ENCODE data around the gene PRR5.

Gene PRR5

GRCh38 chr22:44724416-44724815 lies 22.4 kb downstream of the PRR5 start:
- TF ChIP-seq CTCF (IDR thresholded peaks at IDR 0.05; ENCODE audit: control insufficient read depth, extremely low read depth, insufficient read depth), result no peak
- DNase-seq (ENCODE audit: low read depth), result no peak
- H3K4me3 ChIP-seq (ENCODE audit: low read depth, low read length), result no peak overlapping the region

- TF ChIP-seq CTCF (IDR thresholded peaks at IDR 0.05; ENCODE audit: control insufficient read depth, extremely low read depth, insufficient read depth), result no peak
- no peak for DNase-seq (ENCODE audit: low read depth)
- H3K4me3 ChIP-seq (ENCODE audit: low read depth, low read length), result no peak overlapping the region
Observed at GRCh38 chr22:44724859-44725258, 22.9 kb downstream of the PRR5 start.

GRCh38 chr22:44726439-44726838 lies 24.4 kb downstream of the PRR5 start:
- no peak for DNase-seq (ENCODE audit: low read depth)
- no peak for TF ChIP-seq CTCF (IDR thresholded peaks at IDR 0.05; ENCODE audit: control insufficient read depth, extremely low read depth, insufficient read depth)
- no peak overlapping the region for H3K4me3 ChIP-seq (ENCODE audit: low read depth, low read length)

GRCh38 chr22:44727148-44727547 lies 25.1 kb downstream of the PRR5 start:
- no peak for TF ChIP-seq CTCF (IDR thresholded peaks at IDR 0.05; ENCODE audit: control insufficient read depth, extremely low read depth, insufficient read depth)
- DNase-seq (ENCODE audit: low read depth), result no peak
- H3K4me3 ChIP-seq (ENCODE audit: low read depth, low read length), result no peak overlapping the region

GRCh38 chr22:44727709-44728108 lies 25.7 kb downstream of the PRR5 start:
- H3K4me3 ChIP-seq (ENCODE audit: low read depth, low read length), result no peak overlapping the region
- no peak for DNase-seq (ENCODE audit: low read depth)
- TF ChIP-seq CTCF (IDR thresholded peaks at IDR 0.05; ENCODE audit: control insufficient read depth, extremely low read depth, insufficient read depth), result no peak

GRCh38 chr22:44728761-44729324 lies 26.8 kb downstream of the PRR5 start:
- TF ChIP-seq CTCF (IDR thresholded peaks at IDR 0.05; ENCODE audit: control insufficient read depth, extremely low read depth, insufficient read depth), result no peak
- H3K4me3 ChIP-seq (ENCODE audit: low read depth, low read length), result no peak overlapping the region

GRCh38 chr22:44729391-44730021 lies 27.5 kb downstream of the PRR5 start:
- TF ChIP-seq CTCF (IDR thresholded peaks at IDR 0.05; ENCODE audit: control insufficient read depth, extremely low read depth, insufficient read depth), result no peak
- DNase-seq (ENCODE audit: low read depth), result no peak
- no peak overlapping the region for H3K4me3 ChIP-seq (ENCODE audit: low read depth, low read length)

More at GRCh38 chr22:44728761-44729324, 26.8 kb downstream of the PRR5 start:
- no peak for DNase-seq (ENCODE audit: low read depth)

All from LNCaP clone FGC (cell line).